Prostate gland (tissue), 2 donors: ENCODE data around the gene DLGAP1.

ENCODE experiments used
- CTCF ChIP-seq, 4 experiments: fragments of 200-600 bp in 2 of 4; fragments of 450-650 bp in 2 of 4; sonication (generic) in 2 of 4; IDR thresholded peaks; 1 replicate in 3 of 4; 2 replicates in 1 of 4; pipeline ENCODE4 v1.5.1; 2016 to 2019; ENCODE audit warnings: antibody characterized with exemption in 4 of 4, mild to moderate bottlenecking in 2 of 4, moderate library complexity in 2 of 4
- POLR2AphosphoS5 ChIP-seq: sonication (generic); formaldehyde crosslinking; IDR thresholded peaks from one replicate; pipeline ENCODE4 v1.6.1; 2017; ENCODE audit warnings: antibody characterized with exemption

- no peak for TF ChIP-seq CTCF (IDR thresholded peaks at IDR 0.05)
- no peak for TF ChIP-seq POLR2AphosphoS5
Observed at GRCh38 chr18:3447068-3447894, 1007.8 kb downstream of the DLGAP1 start.
